Psoas muscle (tissue), 8 donors: Measurements from ENCODE around the gene BMP10. TPM values are rescaled to one million over a fixed set of nuclear protein-coding genes. Genes with fewer than 3 reads are reported as not detected.

Source experiments
- ATAC-seq, 4 donors: fragments of 200-7000 bp; cut with Tn5 transposase; one replicate each; pipeline ENCODE4 v1.9.1; 2020; ENCODE audit warnings: moderate library complexity in 3 of 4, mild to moderate bottlenecking in 2 of 4
- DNase-seq, 2 donors: peaks; one replicate each; pipeline ENCODE4 v3.0.0-alpha.2; 2020
- H3K27ac ChIP-seq: fragments of 200-600 bp; one replicate; pipeline ENCODE4 v1.8.0; 2022
- H3K27me3 ChIP-seq, 3 donors: fragments of 200-600 bp in 1 of 3; one replicate each; pipeline versions ENCODE4 v1.6.1 to v1.8.0; 2013 to 2022; ENCODE audit warnings: low read length in 2 of 3, mild to moderate bottlenecking in 2 of 3, moderate library complexity in 1 of 3; ENCODE audit not compliant: insufficient read depth in 3 of 3
- H3K36me3 ChIP-seq, 2 donors: fragments of 200-600 bp in 1 of 2; one replicate each; pipeline versions ENCODE4 v1.6.1 to v1.8.0; 2013 to 2022; ENCODE audit warnings: low read depth in 1 of 2, mild to moderate bottlenecking in 1 of 2, moderate library complexity in 1 of 2; ENCODE audit not compliant: insufficient read depth in 1 of 2
- H3K4me1 ChIP-seq: fragments of 200-600 bp; one replicate; pipeline ENCODE4 v1.8.0; 2022
- H3K4me3 ChIP-seq: fragments of 200-600 bp; one replicate; pipeline ENCODE4 v1.8.0; 2022; ENCODE audit warnings: mild to moderate bottlenecking
- H3K9me3 ChIP-seq: fragments of 200-600 bp; one replicate; pipeline ENCODE4 v1.8.0; 2022
- CTCF ChIP-seq: fragments of 200-600 bp; IDR thresholded peaks from one replicate; pipeline ENCODE4 v1.8.0; 2022; ENCODE audit warnings: antibody characterized with exemption
- WGBS, 3 donors: extraction: QIAGEN DNeasy Blood & Tissue Kit; methylation state at CpG; one replicate each; pipeline versions ENCODE4 v1.1.6 to v1.1.7; 2013; 5-methylcytosine and 5-hydroxymethylcytosine counted together
- intact Hi-C, 2 donors: fragments of 100-400 bp; cut with DNase I; formaldehyde crosslinking; loops; one replicate each; pipeline versions ENCODE4 v1.11.0 to v1.14.2; 2022
- long read RNA-seq, 2 donors: library from polyadenylated mRNA; unstranded; transcript quantifications; one replicate each; pipeline ENCODE4 v2.0.0, GENCODE V29; 2021
- polyA plus RNA-seq, 3 donors: library from polyadenylated mRNA; stranded (reverse); fragments of 200-250 nt; gene quantifications; one replicate each; pipeline ENCODE4 v1.2.3, GENCODE V29; 2013
- total RNA-seq, 4 donors: library from RNA; stranded (reverse); fragmentation: NEBNext Ultra II Directional in 2 of 4; extraction: Animal tissue kit (Norgen Biotek cat#: 25700) in 2 of 4; gene quantifications; one replicate each; pipeline versions ENCODE4 v1.2.1 to v1.2.4, GENCODE V29; 2021 to 2023
- donor health status: healthy with polysubstance abuse.
- donor health status: DM: no; HTN: no; CAD: no; lungs with moderate emphysema.
- donor health status: Bipolar disorder and iron deficiency.
- donor health status: healthy.
- donor health status: DM: yes; HTN: yes; CAD: no.
- donor health status: DM: no; HTN: no; CAD: no.
- donor health status: DM: no; HTN: no; CAD: no.
- donor health status: DM: yes; HTN: yes; CAD: no.

BMP10 gene
- total RNA-seq (under 1 TPM in 2 of 4 donors, not detected in 2; 0.17 to 0.27 TPM), polyA plus RNA-seq (not detected)
- long read RNA-seq, donor 1, result 0 reads
- long read RNA-seq, donor 2, result 0 reads

DNA sequence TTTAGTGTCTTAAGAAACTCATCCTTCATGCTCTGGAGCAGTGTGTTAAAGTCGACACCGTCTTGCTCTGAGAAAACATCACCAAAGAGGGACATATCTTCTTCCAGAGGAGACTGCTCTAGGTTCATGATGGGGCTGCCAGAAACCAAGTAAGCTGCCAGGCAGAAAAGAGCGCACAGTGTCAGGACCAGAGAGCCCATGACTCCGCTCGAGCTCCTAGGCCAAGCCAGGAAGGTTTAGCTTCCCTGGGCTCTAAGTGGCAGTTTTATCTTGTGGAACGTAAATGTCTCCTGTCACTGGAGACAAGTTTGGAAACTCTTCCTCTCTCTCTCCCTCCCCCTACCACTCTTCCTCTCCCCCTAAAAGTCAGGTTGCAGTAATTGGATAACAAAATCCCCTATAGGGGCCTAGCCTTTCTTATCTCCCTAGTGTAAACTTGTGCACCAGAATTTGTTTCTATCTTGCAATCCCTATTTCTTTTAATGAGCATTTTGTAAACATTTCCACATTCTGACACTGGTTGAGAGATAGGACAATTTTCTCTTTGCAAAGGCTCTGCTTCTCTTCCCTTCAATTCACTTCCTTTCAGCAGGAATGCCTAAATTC lies at the start of gene BMP10:
Gene BMP10 (minus strand): TSS at position 239 of the 606 bp plus-strand sequence. CDS start 39 bp downstream, at position 200.
- intact Hi-C loops, result no loop called here
- Histone ChIP-seq H3K9me3 (no peaks in the 10 kb centered on the region), H3K27ac (no peak within 1 kb of the TSS), H3K4me1 (no peaks in the 10 kb centered on the region), H3K4me3 (no peak within 1 kb of the TSS), H3K27me3 (no peaks in the 10 kb centered on the region), H3K36me3 (no peaks in the 10 kb centered on the region)
- ATAC-seq (no peak), DNase-seq (no peak)
- WGBS, 3 donors, result 76 to 80% (median 78%) methylated on average over 6 of the region's 6 CpGs
- no peak for TF ChIP-seq CTCF

GRCh38 chr2:68920481-68921170 lies 49.4 kb upstream of the BMP10 start:
- Histone ChIP-seq H3K9me3 (no peaks in the 10 kb centered on the region), H3K36me3 (no peaks in the 10 kb centered on the region), H3K4me3 (no peak overlapping the region), H3K4me1 (no peaks in the 10 kb centered on the region), H3K27ac (no peak overlapping the region), H3K27me3 (no peaks in the 10 kb centered on the region)
- TF ChIP-seq CTCF, result no peak
- WGBS, 3 donors, result 84 to 92% (median 88%) methylated on average over 6 of the region's 6 CpGs
- intact Hi-C loops, result loop anchor here (5.0 to 10.0 kb wide), 3 partner anchors 168 to 466 kb away; no protein-coding TSS in a partner anchor
- no peak for ATAC-seq
- no peak for DNase-seq

- no peaks in the 10 kb centered on the region for H3K9me3 ChIP-seq
- DNase-seq (no peak), ATAC-seq (no peak)
- H3K4me1 ChIP-seq, result no peaks in the 10 kb centered on the region
- 88 to 89% (median 88%) methylated on average over 7 of the region's 7 CpGs for WGBS, 3 donors
- H3K27me3 ChIP-seq, result no peaks in the 10 kb centered on the region
- no peak for TF ChIP-seq CTCF
- no peaks in the 10 kb centered on the region for H3K36me3 ChIP-seq
- no peak overlapping the region for H3K27ac ChIP-seq
- intact Hi-C loops, result no loop called here
- H3K4me3 ChIP-seq, result no peak overlapping the region
These were observed 47.3 kb upstream of the BMP10 start for GRCh38 chr2:68918497-68918896.

DNA sequence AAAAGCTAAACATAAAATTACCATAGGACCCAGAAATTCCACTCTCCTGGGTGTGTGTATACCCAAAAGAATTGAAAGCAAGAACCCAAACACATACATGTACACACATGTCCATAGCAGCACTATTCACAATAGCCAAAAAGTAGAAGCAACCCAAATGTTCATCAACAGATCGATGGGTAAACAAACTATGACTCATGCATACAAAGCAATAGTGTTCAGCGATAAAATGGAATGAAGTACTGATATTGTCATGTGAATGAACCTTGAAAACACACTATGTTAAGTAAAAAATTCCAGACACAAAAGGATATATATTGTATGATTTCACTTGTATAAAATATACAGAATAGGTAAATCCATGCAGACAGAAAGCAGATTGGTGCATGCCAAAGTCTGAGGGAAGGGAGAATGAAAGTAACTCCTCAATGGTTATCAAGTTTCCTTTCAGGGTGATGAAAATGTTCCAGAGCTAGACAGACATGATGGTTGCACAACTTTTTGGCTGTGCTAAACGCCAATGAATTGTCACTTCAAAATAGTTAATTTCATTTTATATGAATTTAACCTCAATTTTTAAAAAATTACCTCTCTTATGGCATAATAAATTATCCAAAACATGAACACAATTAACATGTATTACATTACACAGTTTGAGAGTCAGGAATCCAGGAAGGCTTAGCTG lies 46.0 kb upstream of the BMP10 start:
- no peaks in the 10 kb centered on the region for H3K27me3 ChIP-seq
- H3K27ac ChIP-seq, result no peak overlapping the region
- H3K4me1 ChIP-seq, result no peaks in the 10 kb centered on the region
- 59 to 75% (median 65%) methylated on average over 3 of the region's 3 CpGs for whole genome bisulfite sequencing, 3 donors
- TF ChIP-seq CTCF, result no peak
- no peaks in the 10 kb centered on the region for H3K9me3 ChIP-seq
- no peak for DNase-seq
- no peak overlapping the region for H3K4me3 ChIP-seq
- H3K36me3 ChIP-seq, result no peaks in the 10 kb centered on the region
- intact Hi-C loops, result no loop called here
- no peak for ATAC-seq
